Posterior vena cava (tissue), 2 donors: ENCODE results near the gene H1-8. TPM values are rescaled to one million over a fixed set of nuclear protein-coding genes. Genes with fewer than 3 reads are reported as not detected.

Source experiments
- DNase-seq: peaks from one replicate; pipeline ENCODE4 v3.0.0-alpha.2; 2020; ENCODE audit warnings: low spot score
- intact Hi-C, 2 donors: fragments of 100-400 bp; cut with DNase I; formaldehyde crosslinking; loops; one replicate each; pipeline versions ENCODE4 v1.14.1 to v1.14.2; 2022 to 2023
- total RNA-seq, 2 donors: library from RNA; stranded (reverse); fragmentation: NEBNext Ultra II Directional; extraction: Animal tissue kit (Norgen Biotek cat#: 25700); gene quantifications; one replicate each; pipeline ENCODE4 v1.2.1, GENCODE V29; 2021
- donor health status: DM: yes; HTN: yes; CAD: no.
- donor health status: DM: yes; HTN: yes; CAD: no.

H1-8 gene
- total RNA-seq, 2 donors from 2014 or later = not detected

DNA sequence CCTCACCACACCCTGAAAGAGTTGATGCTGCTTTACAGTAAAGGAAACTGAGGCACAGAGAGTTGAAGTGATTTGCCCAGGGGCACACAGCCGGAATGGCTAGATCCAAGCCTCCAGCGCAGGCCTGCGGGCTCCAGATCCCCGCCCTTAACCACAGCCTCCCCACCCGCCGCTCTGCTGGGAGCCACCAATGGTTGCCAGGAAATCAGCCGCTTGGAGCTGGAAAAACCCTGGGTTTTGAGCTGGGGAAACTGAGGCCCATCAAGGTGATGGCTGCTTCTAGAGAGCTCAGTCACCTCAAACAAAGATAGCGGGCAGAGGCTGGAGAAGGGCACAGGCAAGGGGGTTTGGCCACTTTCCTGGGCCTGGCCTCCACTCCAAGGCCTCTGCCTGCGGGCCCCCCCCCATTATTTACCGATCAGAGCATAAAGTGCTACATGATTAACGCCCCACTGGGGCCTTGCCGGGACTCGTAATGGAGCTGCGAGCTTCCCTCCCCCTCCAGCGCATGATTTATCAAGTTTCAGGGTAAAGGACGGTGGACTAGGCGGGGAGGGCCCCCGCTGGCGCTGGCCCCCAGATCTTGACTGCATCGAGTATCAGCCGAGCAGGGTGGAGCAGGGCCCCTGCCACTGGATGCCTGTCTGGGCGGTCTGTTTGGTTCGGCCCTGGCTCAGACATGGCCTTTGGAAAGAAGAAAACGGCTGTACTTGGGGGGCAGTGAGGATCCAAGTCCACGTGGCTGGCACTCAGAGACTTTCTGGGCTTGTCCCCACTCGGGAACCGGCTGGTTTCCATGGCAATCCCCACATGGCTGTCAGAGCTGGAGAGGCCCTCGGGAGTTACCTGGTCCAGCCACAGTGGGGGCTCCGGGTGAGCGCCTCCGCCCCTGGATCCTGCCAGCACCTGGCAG lies 54.4 kb downstream of the H1-8 start:
- no peak for DNase-seq
- intact Hi-C loops = loop anchor here in 1 of 2 donors (5.0 kb wide), 1 partner anchor 35 kb away; no protein-coding TSS in a partner anchor

DNA sequence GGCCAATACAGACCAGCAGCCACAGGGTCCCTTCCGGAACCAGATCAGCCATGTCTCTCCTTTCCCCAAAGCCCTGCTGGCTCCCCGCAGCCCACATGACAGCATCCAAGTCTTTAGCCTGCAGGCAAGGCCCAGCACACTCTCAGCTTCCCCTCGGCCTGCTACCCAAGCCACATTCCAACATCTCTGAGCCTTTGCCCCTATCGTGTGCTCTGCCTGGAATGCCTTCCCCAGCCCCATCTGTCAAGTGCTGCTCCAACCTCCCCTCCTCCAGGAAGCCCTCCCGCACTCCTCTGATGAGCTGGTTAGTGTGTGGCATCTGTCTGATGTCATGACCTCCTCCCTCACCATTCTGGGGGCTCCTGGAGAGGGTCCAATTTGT lies 55.0 kb downstream of the H1-8 start:
- intact Hi-C loops = loop anchor here in 1 of 2 donors (5.0 kb wide), 1 partner anchor 36 kb away; no protein-coding TSS in a partner anchor

DNA sequence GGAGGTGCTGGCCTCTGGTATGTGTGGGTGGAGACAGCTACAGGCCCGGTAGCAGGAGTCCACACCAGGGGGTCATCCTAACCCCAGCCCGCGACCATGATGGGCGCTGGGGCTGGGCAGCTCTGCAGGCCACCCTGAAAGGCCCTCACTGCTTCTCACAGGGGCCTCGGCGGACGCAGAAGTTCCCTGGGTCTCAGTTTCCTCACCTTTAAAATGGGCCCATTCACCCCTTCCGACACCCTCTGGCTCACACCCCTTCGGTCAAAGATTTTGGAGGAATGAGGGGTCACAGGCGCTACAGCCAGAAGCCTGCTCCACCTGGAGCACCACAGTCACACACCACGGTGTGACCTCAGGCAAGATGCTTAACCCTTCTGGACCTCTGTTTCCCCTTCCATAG lies 55.5 kb downstream of the H1-8 start:
- intact Hi-C loops = loop anchor here in 1 of 2 donors (5.0 kb wide), 1 partner anchor 36 kb away; no protein-coding TSS in a partner anchor
- DNase-seq = no peak

More for the DNA sequence above, 55.0 kb downstream of the H1-8 start:
- DNase-seq = no peak

DNA sequence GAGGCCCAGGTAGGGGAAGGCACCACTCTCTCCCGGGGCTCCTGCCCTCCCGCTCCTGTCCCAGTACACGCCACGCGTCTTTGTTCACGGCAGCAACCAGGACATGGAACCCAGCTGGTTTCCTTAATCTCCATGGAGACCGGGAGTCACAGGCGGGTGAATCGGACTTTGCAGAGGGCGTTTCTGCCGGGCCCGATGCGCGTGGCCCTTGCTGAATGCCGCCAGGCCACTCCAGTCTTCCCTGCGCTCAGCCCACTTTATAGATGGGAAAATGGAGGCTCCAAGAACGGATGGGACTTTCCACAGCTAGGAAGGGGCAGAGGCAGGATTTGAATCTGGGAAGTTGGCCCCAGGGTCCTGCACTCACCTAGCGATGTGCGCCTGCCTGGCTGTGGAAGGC lies 56.1 kb downstream of the H1-8 start:
- no peak for DNase-seq
- intact Hi-C loops = loop anchor here in 1 of 2 donors (5.0 kb wide), 1 partner anchor 37 kb away; no protein-coding TSS in a partner anchor

DNA sequence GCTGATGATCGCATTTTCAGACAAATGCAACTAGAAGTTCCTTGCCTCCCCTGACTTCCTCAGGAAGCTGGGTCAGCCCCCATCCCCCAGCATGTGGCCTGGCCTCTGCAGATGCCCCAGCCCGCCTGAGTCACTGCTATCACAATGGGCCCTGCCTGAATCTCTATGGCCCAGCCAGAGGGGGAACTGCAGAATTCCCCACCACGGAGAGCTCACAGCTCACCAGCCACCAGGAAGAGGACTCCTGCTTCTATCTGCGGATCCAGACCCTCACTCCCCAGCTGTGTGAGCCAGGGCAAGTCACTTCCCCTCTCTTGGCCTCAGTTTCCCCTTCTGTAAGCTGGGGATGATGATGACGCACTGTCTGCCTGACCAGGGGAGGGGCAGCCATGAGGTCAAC lies 56.6 kb downstream of the H1-8 start:
- intact Hi-C loops = loop anchor here in 1 of 2 donors (5.0 kb wide), 1 partner anchor 37 kb away; no protein-coding TSS in a partner anchor
- DNase-seq = peak; percentile 92

DNA sequence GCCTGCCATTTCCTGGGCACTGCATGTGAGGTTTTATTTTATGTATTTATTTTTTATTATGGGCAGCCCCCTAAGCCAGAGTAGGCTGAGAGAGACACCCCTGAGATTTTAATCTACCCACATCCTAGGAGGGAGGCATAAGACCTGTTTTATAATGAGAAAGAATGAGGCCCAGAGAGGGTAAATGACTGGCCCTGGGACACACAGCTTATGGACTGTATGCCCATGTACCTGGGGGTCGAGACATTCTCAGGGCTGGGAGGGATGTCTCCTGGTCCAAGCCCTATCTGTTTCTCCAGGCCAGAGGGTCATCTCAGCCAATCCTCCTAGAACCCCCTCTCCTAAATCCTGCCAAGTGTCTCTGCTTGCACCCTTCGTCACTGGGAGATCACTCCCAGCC lies 57.4 kb downstream of the H1-8 start:
- intact Hi-C loops = no loop called here
- no peak for DNase-seq

Other genes starting within 250 kb of the H1-8 start
- under 1 TPM; 0.05 to 0.14 TPM for gene EFCAB12, start 114.5 kb upstream of the H1-8 start, total RNA-seq
- gene MBD4, start 103.2 kb upstream of the H1-8 start, total RNA-seq = 10 to 100 TPM; 23.1 to 24.9 TPM
- 10 to 100 TPM; 22.0 to 22.5 TPM for gene IFT122, start 103.0 kb upstream of the H1-8 start, total RNA-seq
- not detected for gene RHO, start 14.5 kb upstream of the H1-8 start, total RNA-seq
- gene PLXND1, start 63.5 kb downstream of the H1-8 start, total RNA-seq = 100 to 1,000 TPM; 155 to 241 TPM